ENCODE measurements around the gene ZNF581.
A peak's percentile ranks its signal among the peaks of the same experiment; 100 is the strongest.

ZNF581 gene

DNA sequence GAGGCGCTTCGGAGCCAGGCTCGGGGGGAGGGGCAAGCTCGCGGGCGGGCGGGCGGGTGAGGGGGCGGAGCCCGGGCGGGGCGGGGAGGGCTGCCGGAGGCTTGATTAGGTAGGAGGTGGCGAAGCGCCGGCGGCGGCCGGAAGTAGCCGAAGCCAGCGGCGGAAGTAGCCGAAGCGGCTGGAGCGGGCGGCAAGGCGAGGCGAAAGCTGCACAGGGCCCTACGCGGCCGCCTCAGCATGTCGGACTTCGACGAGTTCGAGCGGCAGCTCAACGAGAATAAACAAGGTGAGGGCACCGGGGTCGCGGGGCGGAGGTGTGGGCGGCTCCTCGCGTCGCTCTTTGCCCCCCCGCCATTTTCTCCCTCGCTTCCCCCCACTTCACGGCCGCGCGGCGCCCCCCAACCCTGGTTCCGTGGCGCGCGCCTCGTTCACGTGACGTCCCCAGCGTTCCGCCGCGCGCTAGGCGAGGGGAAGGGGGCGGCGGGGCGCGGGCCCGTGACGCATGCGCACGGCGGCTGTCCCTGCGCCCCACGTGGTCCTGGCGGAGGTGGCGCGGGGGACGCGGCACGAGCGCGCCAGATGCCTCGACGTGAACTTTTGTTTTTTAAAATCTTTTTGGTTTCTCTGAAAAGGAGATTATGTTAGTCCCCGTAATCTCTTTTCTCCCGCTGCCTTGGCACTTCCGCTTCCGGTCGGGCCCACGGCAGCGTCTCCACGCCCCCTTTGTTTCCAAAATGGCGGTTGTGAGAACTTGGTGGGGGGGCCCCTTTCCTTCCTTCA lies 11.6 kb downstream of the ZNF581 start, which contains the start of gene U2AF2 (continued):
- TF ChIP-seq ZNF843 (tag by site-specific recombination; IDR thresholded peaks at IDR 0.05) = peak; percentile 49; the same call in 1 of the 2 replicates
- no peak for TF ChIP-seq ZNF416 (tag by site-specific recombination; IDR thresholded peaks at IDR 0.05)
- no peak for TF ChIP-seq ZNF837 (tag by site-specific recombination; IDR thresholded peaks at IDR 0.05)
- no peak for TF ChIP-seq ZNF37A (tag by site-specific recombination; IDR thresholded peaks at IDR 0.05)
- TF ChIP-seq ZEB2 (tag by site-specific recombination; IDR thresholded peaks at IDR 0.05) = peak; percentile 52; the same call in 1 of the 2 replicates
- TF ChIP-seq, protein P1, sequence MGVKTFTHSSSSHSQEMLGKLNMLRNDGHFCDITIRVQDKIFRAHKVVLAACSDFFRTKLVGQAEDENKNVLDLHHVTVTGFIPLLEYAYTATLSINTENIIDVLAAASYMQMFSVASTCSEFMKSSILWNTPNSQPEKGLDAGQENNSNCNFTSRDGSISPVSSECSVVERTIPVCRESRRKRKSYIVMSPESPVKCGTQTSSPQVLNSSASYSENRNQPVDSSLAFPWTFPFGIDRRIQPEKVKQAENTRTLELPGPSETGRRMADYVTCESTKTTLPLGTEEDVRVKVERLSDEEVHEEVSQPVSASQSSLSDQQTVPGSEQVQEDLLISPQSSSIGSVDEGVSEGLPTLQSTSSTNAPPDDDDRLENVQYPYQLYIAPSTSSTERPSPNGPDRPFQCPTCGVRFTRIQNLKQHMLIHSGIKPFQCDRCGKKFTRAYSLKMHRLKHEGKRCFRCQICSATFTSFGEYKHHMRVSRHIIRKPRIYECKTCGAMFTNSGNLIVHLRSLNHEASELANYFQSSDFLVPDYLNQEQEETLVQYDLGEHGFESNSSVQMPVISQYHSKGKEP (tag by site-specific recombination; IDR thresholded peaks at IDR 0.05) = no peak
- TF ChIP-seq ZXDB (tag by site-specific recombination; IDR thresholded peaks at IDR 0.05) = peak; percentile 84
- TF ChIP-seq ZNF350 (tag by site-specific recombination; IDR thresholded peaks at IDR 0.05) = no peak
- no peak for TF ChIP-seq ZNF426 (tag by site-specific recombination; IDR thresholded peaks at IDR 0.05)
- TF ChIP-seq ZNF701 (tag by site-specific recombination; IDR thresholded peaks at IDR 0.05) = no peak
- TF ChIP-seq ZBTB11 (tag by site-specific recombination; conservative IDR thresholded peaks at IDR 0.05; ENCODE audit: low read depth) = peak; percentile 78
- TF ChIP-seq, protein P2, sequence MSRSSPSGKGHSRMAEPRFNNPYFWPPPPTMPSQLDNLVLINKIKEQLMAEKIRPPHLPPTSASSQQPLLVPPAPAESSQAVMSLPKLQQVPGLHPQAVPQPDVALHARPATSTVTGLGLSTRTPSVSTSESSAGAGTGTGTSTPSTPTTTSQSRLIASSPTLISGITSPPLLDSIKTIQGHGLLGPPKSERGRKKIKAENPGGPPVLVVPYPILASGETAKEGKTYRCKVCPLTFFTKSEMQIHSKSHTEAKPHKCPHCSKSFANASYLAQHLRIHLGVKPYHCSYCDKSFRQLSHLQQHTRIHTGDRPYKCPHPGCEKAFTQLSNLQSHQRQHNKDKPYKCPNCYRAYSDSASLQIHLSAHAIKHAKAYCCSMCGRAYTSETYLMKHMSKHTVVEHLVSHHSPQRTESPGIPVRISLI (tag by site-specific recombination; IDR thresholded peaks at IDR 0.05) = no peak
- TF ChIP-seq KLF8 (tag by site-specific recombination; IDR thresholded peaks at IDR 0.05) = peak; percentile 66
- TF ChIP-seq ZNF23 (tag by site-specific recombination; IDR thresholded peaks at IDR 0.05; ENCODE audit: borderline replicate concordance) = no peak
- 0 out of 2 replicates have a peak, but pooled peaks have one; percentile 23 for TF ChIP-seq ZNF366 (tag by site-specific recombination; conservative IDR thresholded peaks at IDR 0.05)
- no peak for TF ChIP-seq ZNF571 (tag by site-specific recombination; IDR thresholded peaks at IDR 0.05)
- TF ChIP-seq ZNF133 (tag by site-specific recombination; IDR thresholded peaks at IDR 0.05) = no peak
- TF ChIP-seq ZNF639 (tag by site-specific recombination; IDR thresholded peaks at IDR 0.05) = 0 out of 2 replicates have a peak, but pooled peaks have one; percentile 20
- TF ChIP-seq KLF1 (tag by site-specific recombination; IDR thresholded peaks at IDR 0.05) = peak; percentile 54; the same call in 1 of the 2 replicates
- TF ChIP-seq ZBTB17 (tag by site-specific recombination; IDR thresholded peaks at IDR 0.05) = 0 out of 2 replicates have a peak, but pooled peaks have one; percentile 18
- TF ChIP-seq ZNF148 (tag by site-specific recombination; IDR thresholded peaks at IDR 0.05; ENCODE audit: borderline replicate concordance) = no peak
- no peak for TF ChIP-seq ZNF654 (tag by site-specific recombination; IDR thresholded peaks at IDR 0.05; ENCODE audit: low read depth)
- peak; percentile 20; the same call in 1 of the 2 replicates for TF ChIP-seq ZNF768 (tag by site-specific recombination; IDR thresholded peaks at IDR 0.05)
- no peak for TF ChIP-seq ZNF433 (tag by site-specific recombination; IDR thresholded peaks at IDR 0.05; ENCODE audit: low read depth)
- no peak for TF ChIP-seq ZNF513 (tag by site-specific recombination; IDR thresholded peaks at IDR 0.05)
- TF ChIP-seq INSM2 (tag by site-specific recombination; IDR thresholded peaks at IDR 0.05) = peak; percentile 67; the same call in 1 of the 2 replicates
